Prostate gland (tissue), 2 donors: ENCODE data around the gene ARHGAP31. TPM values are rescaled to one million over a fixed set of nuclear protein-coding genes. Genes with fewer than 3 reads are reported as not detected.

Experiments
- DNase-seq: peaks from one replicate; pipeline ENCODE4 v3.0.0-alpha.2; 2019; ENCODE audit warnings: low spot score
- H3K27ac ChIP-seq, 2 donors: fragments of 200-600 bp; sonication (generic); 2 replicates each; pipeline ENCODE4 v1.5.1; 2017 to 2019
- H3K27me3 ChIP-seq: fragments of 200-600 bp; sonication (generic); replicated peaks from 2 replicates; pipeline ENCODE4 v1.5.1; 2019; ENCODE audit not compliant: insufficient read depth
- H3K36me3 ChIP-seq, 2 donors: fragments of 200-600 bp; sonication (generic); 1 replicate in 1 of 2; 2 replicates in 1 of 2; pipeline versions ENCODE4 v1.5.1 to v1.8.1; 2017 to 2019
- H3K4me1 ChIP-seq: fragments of 200-600 bp; sonication (generic); replicated peaks from 2 replicates; pipeline ENCODE4 v1.5.1; 2019
- H3K4me3 ChIP-seq, 2 donors: fragments of 200-600 bp; sonication (generic); 2 replicates each; pipeline ENCODE4 v1.5.1; 2017 to 2019
- H3K9me3 ChIP-seq: fragments of 200-600 bp; sonication (generic); 2 replicates; pipeline ENCODE4 v1.5.1; 2017
- POLR2A ChIP-seq: fragments of 450-650 bp; IDR thresholded peaks from one replicate; pipeline ENCODE4 v1.6.1; 2016; ENCODE audit warnings: antibody characterized with exemption, mild to moderate bottlenecking
- POLR2AphosphoS5 ChIP-seq: sonication (generic); formaldehyde crosslinking; IDR thresholded peaks from one replicate; pipeline ENCODE4 v1.6.1; 2017; ENCODE audit warnings: antibody characterized with exemption
- WGBS: methylation state at CpG from one replicate; pipeline ENCODE4 v1.1.5; 2018; 5-methylcytosine and 5-hydroxymethylcytosine counted together
- intact Hi-C: fragments of 100-400 bp; cut with DNase I; formaldehyde crosslinking; loops from one replicate; pipeline ENCODE4 v1.14.2; 2022
- total RNA-seq, 2 donors: library from RNA; depleted of rRNA; stranded (reverse); fragments of >200 nt; gene quantifications; one replicate each; pipeline ENCODE4 v1.1.0, GENCODE V29; 2016
- TF ChIP-seq, protein P1 (sequence below), 4 experiments: fragments of 200-600 bp in 2 of 4; fragments of 450-650 bp in 2 of 4; sonication (generic) in 2 of 4; IDR thresholded peaks; 1 replicate in 3 of 4; 2 replicates in 1 of 4; pipeline ENCODE4 v1.5.1; 2016 to 2019; ENCODE audit warnings: antibody characterized with exemption in 4 of 4, mild to moderate bottlenecking in 2 of 4, moderate library complexity in 2 of 4

Gene ARHGAP31
- total RNA-seq, 2 donors from 2014 or later, result 6.5 to 10.7 TPM

DNA sequence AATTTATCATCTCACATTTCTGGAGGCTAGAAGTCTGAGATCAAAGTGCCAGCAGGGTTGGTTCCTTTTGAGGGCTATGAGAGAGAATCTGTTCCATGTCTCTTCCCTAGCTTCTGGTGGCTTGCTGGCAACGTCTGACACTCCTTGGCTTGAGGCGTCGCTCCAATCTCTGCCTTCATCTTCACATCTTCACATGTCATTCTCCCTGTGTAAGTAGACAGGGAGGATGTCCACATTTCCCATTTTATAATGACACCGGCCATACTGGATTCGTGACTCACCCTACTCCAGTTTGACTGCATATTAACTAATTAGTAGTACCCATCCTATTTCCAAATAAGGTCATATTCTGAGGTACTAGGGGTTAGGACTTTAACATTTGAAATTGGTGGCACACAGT lies 17.5 kb upstream of the ARHGAP31 start:
- H3K27me3 ChIP-seq, result no peaks in the 10 kb centered on the region
- H3K9me3 ChIP-seq, result no peaks in the 10 kb centered on the region
- no peak for DNase-seq
- intact Hi-C loops, result loop anchor here (10.0 kb wide), 1 partner anchor 408 kb away; no protein-coding TSS in a partner anchor
- H3K36me3 ChIP-seq, result no peaks in the 10 kb centered on the region
- TF ChIP-seq POLR2A (no peak), POLR2AphosphoS5 (no peak)
- TF ChIP-seq, protein P1, sequence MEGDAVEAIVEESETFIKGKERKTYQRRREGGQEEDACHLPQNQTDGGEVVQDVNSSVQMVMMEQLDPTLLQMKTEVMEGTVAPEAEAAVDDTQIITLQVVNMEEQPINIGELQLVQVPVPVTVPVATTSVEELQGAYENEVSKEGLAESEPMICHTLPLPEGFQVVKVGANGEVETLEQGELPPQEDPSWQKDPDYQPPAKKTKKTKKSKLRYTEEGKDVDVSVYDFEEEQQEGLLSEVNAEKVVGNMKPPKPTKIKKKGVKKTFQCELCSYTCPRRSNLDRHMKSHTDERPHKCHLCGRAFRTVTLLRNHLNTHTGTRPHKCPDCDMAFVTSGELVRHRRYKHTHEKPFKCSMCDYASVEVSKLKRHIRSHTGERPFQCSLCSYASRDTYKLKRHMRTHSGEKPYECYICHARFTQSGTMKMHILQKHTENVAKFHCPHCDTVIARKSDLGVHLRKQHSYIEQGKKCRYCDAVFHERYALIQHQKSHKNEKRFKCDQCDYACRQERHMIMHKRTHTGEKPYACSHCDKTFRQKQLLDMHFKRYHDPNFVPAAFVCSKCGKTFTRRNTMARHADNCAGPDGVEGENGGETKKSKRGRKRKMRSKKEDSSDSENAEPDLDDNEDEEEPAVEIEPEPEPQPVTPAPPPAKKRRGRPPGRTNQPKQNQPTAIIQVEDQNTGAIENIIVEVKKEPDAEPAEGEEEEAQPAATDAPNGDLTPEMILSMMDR (IDR thresholded peaks at IDR 0.05), result no peak
- H3K27ac ChIP-seq, result no peak overlapping the region
- WGBS, result 72% methylated on average over 5 of the region's 5 CpGs
- H3K4me3 ChIP-seq, result no peak overlapping the region
- no peaks in the 10 kb centered on the region for H3K4me1 ChIP-seq

DNA sequence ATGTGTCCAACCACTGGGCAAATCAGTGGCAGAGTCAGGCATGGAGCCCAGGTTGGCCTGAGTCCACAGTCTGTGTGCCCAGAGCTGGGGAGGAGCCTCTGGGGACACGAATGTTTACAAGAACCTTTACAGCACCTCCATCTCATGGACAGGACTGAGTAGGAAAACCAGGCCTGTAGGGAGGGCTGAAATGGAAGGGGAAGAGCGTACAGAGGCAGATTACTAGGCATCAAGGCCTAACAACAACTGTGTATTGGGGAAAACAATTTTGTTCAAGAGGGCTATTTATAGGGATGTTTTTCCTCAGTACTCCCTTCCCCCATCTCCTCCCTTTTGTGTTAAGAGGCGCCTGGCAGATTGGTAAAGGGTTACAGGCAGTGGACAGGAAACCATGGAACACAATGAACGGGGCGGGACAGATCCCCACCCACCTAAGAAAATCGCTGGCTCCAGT lies 15.1 kb upstream of the ARHGAP31 start:
- TF ChIP-seq POLR2AphosphoS5 (peak; percentile 45), POLR2A (no peak)
- H3K9me3 ChIP-seq, result no peaks in the 10 kb centered on the region
- H3K27me3 ChIP-seq, result no peaks in the 10 kb centered on the region
- H3K27ac ChIP-seq, result peak overlapping the region in 1 of 2 donors; percentile 31
- no peak overlapping the region for H3K4me3 ChIP-seq
- no peaks in the 10 kb centered on the region for H3K4me1 ChIP-seq
- intact Hi-C loops, result loop anchor here (10.0 kb wide), 1 partner anchor 406 kb away; no protein-coding TSS in a partner anchor
- 45% methylated on average over 6 of the region's 6 CpGs for WGBS
- DNase-seq, result peak; percentile 57
- H3K36me3 ChIP-seq, result no peaks in the 10 kb centered on the region

DNA sequence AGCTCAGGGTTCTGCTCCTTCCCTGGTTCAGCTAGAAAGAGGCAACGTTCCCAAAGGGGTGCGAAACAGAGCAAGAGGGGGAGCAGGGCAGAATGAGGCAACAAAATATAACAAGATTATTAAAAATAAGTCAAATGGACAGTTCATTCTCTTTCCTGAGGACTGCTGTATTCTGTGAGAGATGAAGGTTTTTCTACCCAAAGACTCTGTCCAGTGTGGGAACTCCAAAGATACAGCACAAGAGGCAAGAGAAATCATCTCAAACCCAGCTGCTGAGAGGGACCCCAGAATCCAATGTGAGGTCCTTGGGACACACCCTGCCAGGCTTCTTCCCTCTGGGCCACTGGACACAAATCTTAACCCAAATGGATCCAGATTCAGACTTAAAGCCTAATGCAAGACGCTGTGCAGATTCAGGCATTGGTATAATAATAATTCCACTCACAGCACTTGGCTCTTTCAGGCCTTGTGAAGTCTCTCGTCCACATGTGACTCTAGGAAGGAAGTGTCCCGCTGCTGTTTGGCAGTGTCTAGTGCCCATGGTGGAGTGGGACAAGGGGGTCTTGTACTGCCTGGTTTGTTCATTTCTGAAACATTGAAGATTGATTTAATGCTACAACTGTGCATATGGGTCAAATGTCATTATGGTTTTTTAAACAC lies 14.5 kb upstream of the ARHGAP31 start:
- Histone ChIP-seq H3K9me3 (no peaks in the 10 kb centered on the region), H3K36me3 (no peaks in the 10 kb centered on the region), H3K27ac (peak overlapping the region in 1 of 2 donors; percentile 31), H3K27me3 (no peaks in the 10 kb centered on the region), H3K4me3 (no peak overlapping the region), H3K4me1 (no peaks in the 10 kb centered on the region)
- intact Hi-C loops, result loop anchor here (10.0 kb wide), 1 partner anchor 405 kb away; no protein-coding TSS in a partner anchor
- WGBS, result 76% methylated on average over 5 of the region's 5 CpGs
- no peak for DNase-seq
- TF ChIP-seq, protein P1 (IDR thresholded peaks at IDR 0.05), result no peak
- no peak for TF ChIP-seq POLR2AphosphoS5
- no peak for TF ChIP-seq POLR2A

DNA sequence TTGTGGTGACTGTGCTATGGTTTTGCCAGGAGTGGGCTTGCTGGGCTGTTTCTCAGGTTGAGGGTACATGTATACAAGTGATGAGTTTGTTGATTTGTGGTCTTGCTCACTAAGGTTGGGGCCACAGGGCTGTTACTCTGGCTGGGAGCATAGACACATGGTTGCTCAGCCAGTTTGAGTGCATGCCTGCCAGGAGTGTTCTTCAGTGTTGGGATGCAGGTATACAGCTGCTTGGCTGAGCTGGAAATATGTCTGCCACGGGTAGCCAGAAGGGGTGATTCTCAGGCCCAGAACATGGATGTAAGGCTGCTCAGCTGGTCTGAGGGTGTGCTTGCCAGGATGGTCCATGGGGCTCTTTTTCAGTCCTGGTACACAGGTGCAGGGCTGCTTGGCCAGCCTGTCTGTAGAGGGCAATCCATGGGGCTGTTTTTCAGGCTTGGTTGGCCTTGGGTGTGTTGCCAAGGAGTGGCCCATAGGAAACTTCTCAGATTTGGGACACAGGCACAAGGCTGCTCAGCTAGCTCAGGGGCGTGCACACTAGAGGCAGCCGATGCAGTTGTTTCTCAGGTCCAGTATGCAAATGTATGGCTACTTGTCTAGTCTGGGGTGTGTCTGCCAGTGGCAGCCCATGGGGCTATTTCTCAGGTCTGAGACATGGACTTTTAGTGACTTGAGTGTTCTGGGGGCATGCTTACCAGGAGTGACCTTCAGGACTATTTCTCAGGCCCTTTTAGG lies 5.3 kb upstream of the ARHGAP31 start:
- Histone ChIP-seq H3K36me3 (no peaks in the 10 kb centered on the region), H3K27me3 (no peaks in the 10 kb centered on the region), H3K9me3 (no peaks in the 10 kb centered on the region), H3K27ac (no peak overlapping the region), H3K4me3 (no peak overlapping the region), H3K4me1 (no peaks in the 10 kb centered on the region)
- intact Hi-C loops, result no loop called here
- TF ChIP-seq, protein P1 (IDR thresholded peaks at IDR 0.05), result no peak
- TF ChIP-seq POLR2AphosphoS5, result no peak
- no peak for TF ChIP-seq POLR2A
- WGBS, result 89% methylated on average over 3 of the region's 3 CpGs
- DNase-seq, result no peak

DNA sequence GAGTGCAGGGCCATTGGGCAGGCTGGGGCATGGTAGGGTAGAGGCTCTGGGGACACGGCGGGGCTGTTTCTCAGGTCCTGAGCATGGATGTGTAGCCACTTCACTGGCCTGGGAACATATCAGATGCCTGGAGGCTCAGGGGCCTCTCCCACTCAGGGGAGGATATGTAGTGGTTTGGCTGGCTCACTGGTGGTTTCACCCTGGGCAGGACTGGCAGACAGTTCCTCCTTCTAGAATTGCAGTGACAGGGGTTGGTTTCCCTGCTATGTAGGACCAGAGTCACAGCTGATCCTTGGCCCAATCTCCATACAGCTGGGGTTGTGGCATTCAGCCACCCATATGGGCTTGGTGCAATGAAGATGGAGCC lies 4.8 kb upstream of the ARHGAP31 start:
- Histone ChIP-seq H3K27me3 (no peaks in the 10 kb centered on the region), H3K4me1 (no peaks in the 10 kb centered on the region), H3K9me3 (no peaks in the 10 kb centered on the region), H3K36me3 (no peaks in the 10 kb centered on the region), H3K4me3 (no peak overlapping the region), H3K27ac (no peak overlapping the region)
- DNase-seq, result no peak
- WGBS, result 89% methylated on average over 2 of the region's 2 CpGs
- intact Hi-C loops, result no loop called here
- TF ChIP-seq, protein P1 (IDR thresholded peaks at IDR 0.05), result no peak
- TF ChIP-seq POLR2A (no peak), POLR2AphosphoS5 (no peak)
